Activated naive CD4-positive, alpha-beta T cell treated with anti-CD3 and anti-CD28 coated beads for 36 hours (primary cell): ENCODE data around the gene NRG3. TPM values are rescaled to one million over a fixed set of nuclear protein-coding genes. Genes with fewer than 3 reads are reported as not detected.

Experiments
- CTCF ChIA-PET: fragments of 350-600 bp; sonication (Branson Sonifier 250); formaldehyde crosslinking; loops from one replicate; lab custom pipeline; 2021; ENCODE audit warnings: antibody characterized with exemption; lab: Charles Lee
- DNase-seq: peaks from one replicate; pipeline ENCODE4 v3.0.0-alpha.2; 2020
- H3K27ac Mint-ChIP-seq: one replicate; pipeline ENCODE4 v1.8.0; 2021; ENCODE audit warnings: mild to moderate bottlenecking, mixed read lengths
- H3K27me3 Mint-ChIP-seq: one replicate; pipeline ENCODE4 v1.8.0; 2021; ENCODE audit warnings: low read depth, mixed read lengths
- H3K36me3 Mint-ChIP-seq: one replicate; pipeline ENCODE4 v1.8.0; 2021; ENCODE audit warnings: low read depth, mixed read lengths
- H3K4me1 Mint-ChIP-seq: one replicate; pipeline ENCODE4 v1.8.0; 2021; ENCODE audit warnings: low read depth, mixed read lengths
- H3K4me3 Mint-ChIP-seq: one replicate; pipeline ENCODE4 v1.8.0; 2021; ENCODE audit warnings: mild to moderate bottlenecking, moderate library complexity, mixed read lengths
- H3K9me3 Mint-ChIP-seq: one replicate; pipeline ENCODE4 v1.8.0; 2021; ENCODE audit warnings: mixed read lengths
- intact Hi-C: fragments of 100-400 bp; cut with micrococcal nuclease; formaldehyde crosslinking; loops from one replicate; pipeline ENCODE4 v1.15.1; 2023
- total RNA-seq, 2 experiments: library from RNA; stranded (reverse); gene quantifications; one replicate each; pipeline ENCODE4 v1.2.3, GENCODE V29; 2021

Gene NRG3
- not detected for total RNA-seq

DNA sequence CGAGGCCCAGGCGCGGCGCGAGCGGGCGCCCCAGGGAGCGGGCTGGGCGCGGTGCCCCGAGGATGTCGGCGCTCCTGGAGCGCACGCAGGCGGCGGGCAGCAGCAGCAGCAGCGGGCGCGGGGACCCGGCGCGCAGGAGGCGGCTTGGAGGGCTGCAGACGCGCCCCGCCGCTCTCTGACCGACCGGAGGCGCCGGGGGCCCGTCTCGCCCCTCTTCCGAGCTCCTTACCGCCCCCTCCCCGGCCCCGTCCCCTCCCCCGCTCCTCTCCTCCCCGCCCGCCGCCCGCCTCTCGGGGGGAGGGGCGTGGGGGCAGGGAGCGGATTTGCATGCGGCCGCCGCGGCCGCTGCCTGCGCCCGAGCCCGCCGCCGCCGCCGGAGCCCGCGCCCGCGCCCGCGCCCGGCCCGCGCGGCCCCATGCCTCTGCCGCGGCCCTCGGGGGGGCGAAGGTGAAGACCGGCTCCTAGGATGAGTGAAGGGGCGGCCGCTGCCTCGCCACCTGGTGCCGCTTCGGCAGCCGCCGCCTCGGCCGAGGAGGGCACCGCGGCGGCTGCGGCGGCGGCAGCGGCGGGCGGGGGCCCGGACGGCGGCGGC is at the start of gene NRG3:
NRG3 (plus strand) TSS at position 320 of the 592 bp plus-strand sequence.
- CTCF ChIA-PET = no interaction called here

DNA sequence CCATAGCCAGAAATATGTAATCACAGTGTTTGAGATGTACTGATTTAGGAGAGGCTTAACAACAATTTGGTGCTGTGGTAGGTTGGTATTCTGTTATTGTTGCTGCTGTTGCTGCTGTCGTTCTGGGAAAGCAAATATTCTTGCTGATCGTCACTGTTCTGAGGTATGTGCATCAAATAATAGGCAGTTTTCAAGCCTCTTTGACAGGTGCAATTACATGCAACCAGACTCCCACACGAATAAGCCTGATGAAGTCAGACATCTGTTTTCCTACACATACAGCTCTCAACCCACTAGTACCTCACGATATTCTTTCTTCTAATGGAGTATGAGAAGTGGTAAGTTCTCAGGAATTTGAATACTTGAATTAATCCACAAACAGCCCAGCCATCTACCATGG is 46.7 kb upstream of the NRG3 start:
- H3K4me1 Mint-ChIP-seq = no peaks in the 10 kb centered on the region
- intact Hi-C loops = no loop called here
- H3K4me3 Mint-ChIP-seq = no peak overlapping the region
- CTCF ChIA-PET = no interaction called here
- H3K9me3 Mint-ChIP-seq = no peaks in the 10 kb centered on the region
- peaks cover 4% of the 10 kb centered on the region for H3K27me3 Mint-ChIP-seq
- H3K27ac Mint-ChIP-seq = no peak overlapping the region
- no peaks in the 10 kb centered on the region for H3K36me3 Mint-ChIP-seq
- no peak for DNase-seq

More for the DNA sequence above, at the start of gene NRG3:
- Mint-ChIP-seq H3K27me3 (peaks cover 55% of the 10 kb centered on the region), H3K36me3 (no peaks in the 10 kb centered on the region), H3K27ac (no peak within 1 kb of the TSS), H3K4me1 (peaks cover 9% of the 10 kb centered on the region), H3K4me3 (peak within 1 kb of the TSS; percentile 54), H3K9me3 (no peaks in the 10 kb centered on the region)
- intact Hi-C loops = no loop called here
- no peak for DNase-seq

DNA sequence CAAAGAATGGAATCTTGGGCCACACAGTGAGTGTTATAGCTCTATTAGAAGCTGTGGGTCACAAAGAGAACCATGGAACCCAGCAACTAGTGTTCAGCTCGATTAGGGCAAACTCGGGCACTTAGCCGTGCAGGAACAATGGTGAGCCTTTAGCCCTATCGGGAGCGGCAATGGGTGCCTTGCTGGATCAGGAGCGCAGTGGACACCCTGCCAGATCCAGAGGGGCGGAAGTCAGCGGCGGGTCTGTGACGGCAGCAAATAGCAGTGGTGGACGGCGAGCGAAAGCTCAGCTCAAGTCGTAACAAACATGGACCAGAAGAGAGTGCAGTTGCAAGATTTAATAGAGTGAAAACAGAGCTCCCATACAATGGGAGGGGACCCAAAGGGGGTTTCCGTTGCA is 43.9 kb upstream of the NRG3 start:
- H3K36me3 Mint-ChIP-seq = no peaks in the 10 kb centered on the region
- no peak overlapping the region for H3K4me3 Mint-ChIP-seq

DNA sequence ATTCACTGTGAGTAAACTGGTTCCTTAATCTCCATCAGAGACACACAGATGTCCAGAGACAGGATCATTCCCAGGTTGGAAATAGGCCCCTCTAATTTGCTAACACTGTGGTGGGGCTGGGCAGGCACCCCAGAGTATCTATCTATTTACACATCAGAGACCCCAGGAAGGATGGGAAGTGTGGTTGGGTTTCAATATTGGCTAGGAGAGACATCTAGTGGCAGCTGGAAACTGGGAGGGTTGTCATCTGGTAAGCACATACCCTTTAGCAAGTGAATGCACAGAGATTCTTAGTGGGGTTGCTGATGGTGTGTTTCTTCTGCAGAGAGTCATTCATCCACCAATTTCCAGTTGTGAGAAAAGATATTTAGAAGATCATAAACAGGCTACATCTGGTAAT is 36.0 kb upstream of the NRG3 start:
- no peak overlapping the region for H3K27ac Mint-ChIP-seq
- no peaks in the 10 kb centered on the region for H3K36me3 Mint-ChIP-seq
- H3K9me3 Mint-ChIP-seq = no peaks in the 10 kb centered on the region
- CTCF ChIA-PET = no interaction called here
- no peaks in the 10 kb centered on the region for H3K4me1 Mint-ChIP-seq
- peaks cover 8% of the 10 kb centered on the region for H3K27me3 Mint-ChIP-seq
- no peak for DNase-seq
- H3K4me3 Mint-ChIP-seq = no peak overlapping the region
- intact Hi-C loops = no loop called here

More for the DNA sequence above, 43.9 kb upstream of the NRG3 start:
- Mint-ChIP-seq H3K9me3 (no peaks in the 10 kb centered on the region), H3K27ac (no peak overlapping the region), H3K27me3 (peaks cover 4% of the 10 kb centered on the region), H3K4me1 (no peaks in the 10 kb centered on the region)
- no peak for DNase-seq
- intact Hi-C loops = no loop called here
- CTCF ChIA-PET = no interaction called here

DNA sequence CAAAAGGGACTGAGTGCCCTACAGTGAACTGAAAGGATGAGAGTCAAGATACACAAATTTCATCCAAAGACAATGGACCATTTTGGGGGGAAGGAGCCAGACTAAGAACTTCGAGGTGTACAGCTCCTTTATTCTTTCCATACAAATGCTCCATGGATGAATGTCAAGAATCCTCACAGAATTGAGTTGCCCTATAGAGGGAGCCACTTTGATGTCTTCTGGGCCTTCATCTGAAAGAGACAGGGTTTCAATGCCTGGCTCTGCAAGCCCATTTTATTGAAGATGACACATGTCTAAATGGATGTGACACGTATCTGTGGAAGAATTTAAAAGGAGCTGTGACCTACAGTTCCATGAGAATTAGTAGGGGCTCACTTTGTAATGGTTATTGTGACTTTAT is 32.0 kb upstream of the NRG3 start:
- H3K27ac Mint-ChIP-seq = no peak overlapping the region
- H3K36me3 Mint-ChIP-seq = no peaks in the 10 kb centered on the region
- no peak overlapping the region for H3K4me3 Mint-ChIP-seq
- peaks cover 5% of the 10 kb centered on the region for H3K27me3 Mint-ChIP-seq
- intact Hi-C loops = no loop called here
- no peaks in the 10 kb centered on the region for H3K9me3 Mint-ChIP-seq
- H3K4me1 Mint-ChIP-seq = no peaks in the 10 kb centered on the region
- DNase-seq = no peak
- CTCF ChIA-PET = no interaction called here

DNA sequence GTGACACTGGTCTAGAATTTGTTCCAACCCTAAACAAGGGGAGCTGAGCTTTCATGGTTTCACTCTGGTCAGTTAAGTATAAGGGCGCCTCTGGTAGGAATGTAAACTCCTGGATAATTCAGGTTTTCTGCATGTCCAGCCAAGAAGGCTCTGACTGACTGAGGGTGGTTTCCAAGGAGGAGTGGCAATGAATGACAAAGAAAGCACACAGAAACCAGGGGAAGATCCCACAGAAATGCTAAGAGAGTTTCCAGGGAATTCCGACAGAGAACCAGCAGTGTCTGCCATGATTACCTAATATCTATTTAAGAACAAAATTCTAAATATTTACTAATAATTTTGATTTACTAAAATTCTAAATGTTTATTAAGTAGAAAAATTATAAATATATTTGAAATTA is 27.3 kb upstream of the NRG3 start:
- H3K27ac Mint-ChIP-seq = no peak overlapping the region
- no peaks in the 10 kb centered on the region for H3K36me3 Mint-ChIP-seq
- intact Hi-C loops = no loop called here
- no peak for DNase-seq
- H3K9me3 Mint-ChIP-seq = no peaks in the 10 kb centered on the region
- H3K4me3 Mint-ChIP-seq = no peak overlapping the region
- no peaks in the 10 kb centered on the region for H3K4me1 Mint-ChIP-seq
- CTCF ChIA-PET = no interaction called here
- peaks cover 3% of the 10 kb centered on the region for H3K27me3 Mint-ChIP-seq

DNA sequence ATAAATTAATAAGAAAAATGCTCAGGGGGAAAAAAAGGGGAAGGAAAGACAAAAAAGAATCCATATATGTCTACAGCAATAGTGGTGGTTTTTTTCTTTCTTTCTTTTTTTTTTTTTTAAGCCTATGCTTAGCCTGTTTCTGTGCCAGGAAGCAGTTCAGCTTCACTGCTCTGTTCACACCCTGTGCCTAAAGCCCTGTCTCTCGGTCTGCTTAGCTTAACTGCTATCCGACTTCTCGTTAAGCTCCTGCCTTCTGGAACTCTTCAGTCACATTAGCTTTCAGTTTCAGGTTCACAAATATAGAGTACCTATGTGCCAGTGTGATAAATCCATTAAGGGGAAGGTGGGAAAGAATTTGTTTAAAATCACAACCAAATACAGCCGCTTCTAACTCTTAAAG is 26.5 kb upstream of the NRG3 start:
- CTCF ChIA-PET = no interaction called here
- Mint-ChIP-seq H3K9me3 (no peaks in the 10 kb centered on the region), H3K27ac (no peak overlapping the region), H3K4me1 (no peaks in the 10 kb centered on the region), H3K27me3 (peaks cover 3% of the 10 kb centered on the region), H3K4me3 (no peak overlapping the region), H3K36me3 (no peaks in the 10 kb centered on the region)
- DNase-seq = no peak
- intact Hi-C loops = no loop called here

DNA sequence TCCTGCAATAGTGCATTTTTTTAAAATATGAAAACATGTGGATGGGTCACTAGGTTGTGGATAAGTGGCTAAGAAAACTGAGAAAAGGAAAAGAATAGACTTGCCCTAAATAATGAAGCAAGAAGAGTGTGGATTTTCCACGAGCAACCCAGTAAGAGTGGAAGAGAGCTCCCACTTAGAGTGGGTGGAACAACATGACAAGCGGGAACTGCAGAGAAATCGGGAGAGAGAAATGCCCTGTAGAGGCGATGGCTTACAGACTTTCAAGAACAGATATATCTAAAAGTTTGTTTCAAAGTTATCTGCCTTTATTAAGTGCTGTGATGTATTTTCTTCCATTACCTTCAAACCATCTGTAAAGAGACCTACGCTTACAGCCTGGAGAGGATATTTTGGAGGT is 26.1 kb upstream of the NRG3 start:
- Mint-ChIP-seq H3K4me1 (no peaks in the 10 kb centered on the region), H3K4me3 (no peak overlapping the region), H3K9me3 (no peaks in the 10 kb centered on the region), H3K36me3 (no peaks in the 10 kb centered on the region), H3K27me3 (peaks cover under 1% of the 10 kb centered on the region), H3K27ac (no peak overlapping the region)
- DNase-seq = no peak
- intact Hi-C loops = no loop called here
- CTCF ChIA-PET = no interaction called here

DNA sequence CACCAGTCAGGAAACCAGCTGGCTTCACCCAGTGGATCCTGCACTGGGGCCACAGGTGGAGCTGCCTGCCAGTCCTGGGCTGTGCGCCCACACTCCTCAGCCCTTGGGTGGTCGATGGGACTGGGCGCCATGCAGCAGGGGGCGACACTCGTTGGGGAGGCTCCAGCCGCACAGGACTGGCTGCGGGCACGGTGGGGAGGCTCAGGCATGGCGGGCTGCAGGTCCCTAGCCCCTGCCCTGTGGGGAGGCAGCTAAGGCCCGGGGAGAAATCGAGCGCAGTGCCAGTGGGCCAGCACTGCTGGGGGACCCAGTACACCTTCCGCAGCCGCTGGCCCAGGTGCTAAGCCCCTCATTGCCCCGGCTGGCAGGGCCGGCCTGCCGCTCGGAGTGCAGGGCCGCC is 12.4 kb upstream of the NRG3 start:
- H3K27me3 Mint-ChIP-seq = peaks cover 16% of the 10 kb centered on the region
- H3K27ac Mint-ChIP-seq = no peak overlapping the region
- no peaks in the 10 kb centered on the region for H3K36me3 Mint-ChIP-seq
- DNase-seq = no peak
- intact Hi-C loops = no loop called here
- H3K4me1 Mint-ChIP-seq = no peaks in the 10 kb centered on the region
- CTCF ChIA-PET = no interaction called here
- H3K9me3 Mint-ChIP-seq = no peaks in the 10 kb centered on the region
- H3K4me3 Mint-ChIP-seq = no peak overlapping the region

DNA sequence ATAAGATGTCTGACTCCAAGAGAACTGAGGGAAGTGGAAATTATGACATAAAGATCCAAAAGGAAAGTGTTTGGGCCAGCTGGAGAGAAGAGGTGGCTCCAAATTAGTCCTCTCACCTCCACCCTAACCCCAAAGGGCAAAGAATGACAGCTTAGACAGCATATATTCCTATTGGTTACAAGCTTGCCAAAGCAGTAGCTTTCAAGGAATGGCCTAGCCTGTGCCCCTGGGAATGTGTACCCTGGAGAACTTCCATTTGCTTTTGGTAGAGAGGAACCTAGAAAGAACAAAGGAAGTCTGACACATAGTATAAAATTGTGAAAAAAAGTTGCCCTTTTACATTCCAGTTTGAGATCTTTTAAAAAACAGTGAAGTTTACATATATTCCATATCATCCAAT is 11.2 kb upstream of the NRG3 start:
- DNase-seq = no peak
- Mint-ChIP-seq H3K4me3 (no peak overlapping the region), H3K9me3 (no peaks in the 10 kb centered on the region), H3K27ac (no peak overlapping the region), H3K36me3 (no peaks in the 10 kb centered on the region), H3K4me1 (no peaks in the 10 kb centered on the region), H3K27me3 (peaks cover 19% of the 10 kb centered on the region)
- intact Hi-C loops = no loop called here
- CTCF ChIA-PET = no interaction called here

DNA sequence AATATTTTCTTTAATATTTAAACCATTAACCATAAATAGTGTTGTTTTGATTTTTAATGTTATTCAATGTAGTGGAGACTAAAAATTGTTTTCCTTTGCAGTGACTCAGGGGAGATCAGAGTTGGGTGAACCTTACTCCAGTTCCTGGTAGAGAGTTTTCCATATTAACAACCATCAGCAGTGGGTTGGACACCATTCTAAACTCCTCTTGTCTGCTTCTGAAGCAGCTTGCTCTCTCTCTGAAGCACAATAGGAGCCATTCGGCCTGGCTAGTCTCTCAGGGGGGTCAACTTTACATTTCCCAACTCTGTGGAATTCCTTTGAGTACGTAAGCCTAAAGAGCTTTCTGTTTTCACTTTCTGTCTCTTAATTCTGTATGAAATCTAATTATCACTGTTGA is 9.4 kb upstream of the NRG3 start:
- Mint-ChIP-seq H3K27me3 (peaks cover 13% of the 10 kb centered on the region), H3K9me3 (no peaks in the 10 kb centered on the region), H3K4me1 (no peaks in the 10 kb centered on the region), H3K27ac (no peak overlapping the region), H3K36me3 (no peaks in the 10 kb centered on the region), H3K4me3 (no peak overlapping the region)
- CTCF ChIA-PET = no interaction called here
- intact Hi-C loops = no loop called here
- DNase-seq = no peak

DNA sequence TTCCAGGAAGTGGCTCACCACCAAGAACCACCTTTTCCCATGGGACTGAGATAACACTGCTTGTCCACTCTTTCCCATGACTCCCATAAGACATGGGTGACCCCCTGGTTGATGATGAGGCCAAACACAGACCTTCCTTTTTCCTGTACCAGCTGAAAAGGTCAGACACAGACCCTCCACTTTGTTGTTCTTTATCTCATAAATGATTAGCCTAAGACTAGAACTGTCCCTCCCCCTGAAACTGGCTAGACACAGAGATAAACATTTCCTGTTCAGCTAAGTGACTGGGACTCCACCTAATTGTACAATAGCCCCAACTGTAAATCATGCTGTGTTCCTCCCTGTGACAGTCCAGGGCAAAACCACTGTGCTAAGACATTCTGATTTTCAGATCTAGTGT is 8.2 kb upstream of the NRG3 start:
- Mint-ChIP-seq H3K27ac (no peak overlapping the region), H3K36me3 (no peaks in the 10 kb centered on the region), H3K9me3 (no peaks in the 10 kb centered on the region), H3K4me1 (no peaks in the 10 kb centered on the region), H3K27me3 (peaks cover 19% of the 10 kb centered on the region), H3K4me3 (no peak overlapping the region)
- no peak for DNase-seq
- intact Hi-C loops = no loop called here
- CTCF ChIA-PET = interaction anchor here (0.6 kb wide), 1 partner anchor 625 kb away, joined by 3 read pairs; no protein-coding TSS in a partner anchor

DNA sequence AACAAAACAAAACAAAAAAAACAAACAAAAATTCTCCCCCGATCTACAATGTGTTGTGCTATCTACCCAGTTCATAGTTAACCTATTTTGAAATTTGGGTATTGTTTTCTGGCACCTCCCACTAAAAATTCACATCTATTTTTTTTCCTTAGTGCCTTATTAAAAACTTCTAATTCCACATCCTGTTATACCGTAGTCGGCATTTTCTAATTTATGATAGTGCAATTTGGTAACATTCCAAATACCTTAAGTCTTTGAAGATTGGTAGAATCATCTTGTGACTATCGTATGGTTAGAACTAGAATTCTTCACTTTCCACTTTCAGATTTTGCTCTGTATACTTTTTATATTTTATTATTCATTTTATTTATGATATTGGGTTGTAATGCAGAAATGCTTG is 4.5 kb upstream of the NRG3 start:
- H3K36me3 Mint-ChIP-seq = no peaks in the 10 kb centered on the region
- DNase-seq = no peak
- CTCF ChIA-PET = no interaction called here
- H3K4me3 Mint-ChIP-seq = no peak overlapping the region
- intact Hi-C loops = no loop called here
- no peak overlapping the region for H3K27ac Mint-ChIP-seq
- H3K27me3 Mint-ChIP-seq = peaks cover 29% of the 10 kb centered on the region
- no peaks in the 10 kb centered on the region for H3K4me1 Mint-ChIP-seq
- H3K9me3 Mint-ChIP-seq = no peaks in the 10 kb centered on the region
